Measurements from ENCODE around the gene TMTC1.
"Not testable (repeated sequence)": the region's sequence is repeated elsewhere in the genome, so short reads cannot be mapped to it uniquely, and the experiment has no call there.

The TMTC1 gene

GRCh38 chr12:29559198-29559597 lies 224.5 kb downstream of the TMTC1 start:
- H4K8ac ChIP-seq (ENCODE audit: low read depth, low read length) = no peak overlapping the region
- H3K4ac ChIP-seq (ENCODE audit: low read depth, low read length) = no peak overlapping the region
- H4K12ac ChIP-seq (ENCODE audit: low read depth, low read length) = no peak overlapping the region
- no peak overlapping the region for H2AK5ac ChIP-seq (ENCODE audit: low read length)
- H3K9ac ChIP-seq (ENCODE audit: low read length) = no peak overlapping the region
- H3K23ac ChIP-seq (ENCODE audit: low read length) = no peak overlapping the region
- no peaks in the 10 kb centered on the region for H3K79me2 ChIP-seq (ENCODE audit: control insufficient read depth, insufficient read depth, low read length, poor library complexity)
- no peaks in the 10 kb centered on the region for H3K9me3 ChIP-seq (ENCODE audit: insufficient read depth, low read depth, low read length)
- no peak overlapping the region for H3K14ac ChIP-seq (ENCODE audit: low read length)
- no peaks in the 10 kb centered on the region for H3K79me1 ChIP-seq (ENCODE audit: low read length)
- H3K4me1 ChIP-seq (ENCODE audit: control insufficient read depth in 1 of 2, insufficient read depth in 2 of 2, low read length in 2 of 2) = peaks cover 2% of the 10 kb centered on the region in 2 experiments
- H2BK12ac ChIP-seq (ENCODE audit: low read length) = no peak overlapping the region
- H2BK120ac ChIP-seq (ENCODE audit: insufficient read depth, low read length, poor library complexity) = no peak overlapping the region
- H2BK5ac ChIP-seq (ENCODE audit: low read depth, low read length, poor library complexity) = no peak overlapping the region
- no peak overlapping the region for H3K27ac ChIP-seq (ENCODE audit: low read depth, low read length)
- H2AFZ ChIP-seq (ENCODE audit: insufficient read depth, low read length, poor library complexity) = no peak overlapping the region
- WGBS (ENCODE audit: extremely low coverage, insufficient coverage, insufficient read length) = no CpG with 5 or more reads among the region's 4 CpGs
- H4K91ac ChIP-seq (ENCODE audit: low read depth, low read length) = no peak overlapping the region
- no peak overlapping the region for H3K18ac ChIP-seq (ENCODE audit: low read length)
- no peak overlapping the region for H3K4me2 ChIP-seq (ENCODE audit: low read length)
- no peak for DNase-seq
- no peak overlapping the region for H3K4me3 ChIP-seq (ENCODE audit: low read depth, low read length)
- H3K27me3 ChIP-seq (ENCODE audit: insufficient read depth, low read length) = no peaks in the 10 kb centered on the region
- H3K36me3 ChIP-seq (ENCODE audit: control insufficient read depth in 1 of 2, insufficient read depth in 2 of 2, low read length in 2 of 2) = no peaks in the 10 kb centered on the region

GRCh38 chr12:29556363-29556762 lies 227.4 kb downstream of the TMTC1 start:
- H2BK12ac ChIP-seq (ENCODE audit: low read length) = no peak overlapping the region
- H3K27me3 ChIP-seq (ENCODE audit: insufficient read depth, low read length) = no peaks in the 10 kb centered on the region
- H3K18ac ChIP-seq (ENCODE audit: low read length) = no peak overlapping the region
- H2AK5ac ChIP-seq (ENCODE audit: low read length) = no peak overlapping the region
- H3K4ac ChIP-seq (ENCODE audit: low read depth, low read length) = no peak overlapping the region
- no peak overlapping the region for H3K14ac ChIP-seq (ENCODE audit: low read length)
- no peaks in the 10 kb centered on the region for H3K4me1 ChIP-seq (ENCODE audit: control insufficient read depth in 1 of 2, insufficient read depth in 2 of 2, low read length in 2 of 2)
- no peak overlapping the region for H2BK120ac ChIP-seq (ENCODE audit: insufficient read depth, low read length, poor library complexity)
- H4K91ac ChIP-seq (ENCODE audit: low read depth, low read length) = no peak overlapping the region
- H3K23ac ChIP-seq (ENCODE audit: low read length) = no peak overlapping the region
- no peak overlapping the region for H3K4me3 ChIP-seq (ENCODE audit: low read depth, low read length)
- H3K27ac ChIP-seq (ENCODE audit: low read depth, low read length) = no peak overlapping the region
- no peak overlapping the region for H3K9ac ChIP-seq (ENCODE audit: low read length)
- no peak overlapping the region for H2AFZ ChIP-seq (ENCODE audit: insufficient read depth, low read length, poor library complexity)
- H3K79me1 ChIP-seq (ENCODE audit: low read length) = no peaks in the 10 kb centered on the region
- no peak overlapping the region for H4K12ac ChIP-seq (ENCODE audit: low read depth, low read length)
- H3K4me2 ChIP-seq (ENCODE audit: low read length) = no peak overlapping the region
- no peak for DNase-seq
- no peak overlapping the region for H4K8ac ChIP-seq (ENCODE audit: low read depth, low read length)
- no peak overlapping the region for H2BK5ac ChIP-seq (ENCODE audit: low read depth, low read length, poor library complexity)
- H3K9me3 ChIP-seq (ENCODE audit: insufficient read depth, low read depth, low read length) = no peaks in the 10 kb centered on the region
- H3K36me3 ChIP-seq (ENCODE audit: control insufficient read depth in 1 of 2, insufficient read depth in 2 of 2, low read length in 2 of 2) = no peaks in the 10 kb centered on the region
- H3K79me2 ChIP-seq (ENCODE audit: control insufficient read depth, insufficient read depth, low read length, poor library complexity) = no peaks in the 10 kb centered on the region

DNA sequence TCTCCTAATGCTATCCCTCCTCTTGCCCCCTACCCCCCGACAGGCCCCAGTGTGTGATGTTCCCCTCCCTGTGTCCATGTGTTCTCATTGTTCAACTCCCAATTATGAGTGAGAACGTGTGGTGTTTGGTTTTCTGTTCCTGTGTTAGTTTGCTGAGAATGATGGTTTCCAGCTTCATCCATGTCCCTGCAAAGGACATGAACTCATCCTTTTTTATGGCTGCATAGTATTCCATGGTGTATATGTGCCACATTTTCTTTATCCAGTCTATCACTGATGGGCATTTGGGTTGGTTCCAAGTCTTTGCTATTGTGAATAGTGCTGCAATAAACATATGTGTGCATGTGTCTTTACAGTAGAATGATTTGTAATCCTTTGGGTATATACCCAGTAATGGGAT lies 228.3 kb downstream of the TMTC1 start:
- not testable (repeated sequence) for H2AK5ac ChIP-seq (ENCODE audit: low read length); H3K27ac ChIP-seq (ENCODE audit: low read depth, low read length); H3K4me2 ChIP-seq (ENCODE audit: low read length); H3K23ac ChIP-seq (ENCODE audit: low read length); H2AFZ ChIP-seq (ENCODE audit: insufficient read depth, low read length, poor library complexity); H3K14ac ChIP-seq (ENCODE audit: low read length); H2BK120ac ChIP-seq (ENCODE audit: insufficient read depth, low read length, poor library complexity); H3K27me3 ChIP-seq (ENCODE audit: insufficient read depth, low read length); H3K4me1 ChIP-seq (ENCODE audit: control insufficient read depth in 1 of 2, insufficient read depth in 2 of 2, low read length in 2 of 2); H4K91ac ChIP-seq (ENCODE audit: low read depth, low read length); H3K9ac ChIP-seq (ENCODE audit: low read length); H3K79me1 ChIP-seq (ENCODE audit: low read length); DNase-seq; H2BK12ac ChIP-seq (ENCODE audit: low read length); H3K9me3 ChIP-seq (ENCODE audit: insufficient read depth, low read depth, low read length); H3K4me3 ChIP-seq (ENCODE audit: low read depth, low read length); H4K8ac ChIP-seq (ENCODE audit: low read depth, low read length); H3K36me3 ChIP-seq (ENCODE audit: control insufficient read depth in 1 of 2, insufficient read depth in 2 of 2, low read length in 2 of 2); H4K12ac ChIP-seq (ENCODE audit: low read depth, low read length); H2BK5ac ChIP-seq (ENCODE audit: low read depth, low read length, poor library complexity); H3K18ac ChIP-seq (ENCODE audit: low read length); H3K4ac ChIP-seq (ENCODE audit: low read depth, low read length); H3K79me2 ChIP-seq (ENCODE audit: control insufficient read depth, insufficient read depth, low read length, poor library complexity)
- no CpG with 5 or more reads among the region's 2 CpGs for WGBS (ENCODE audit: extremely low coverage, insufficient coverage, insufficient read length)

DNA sequence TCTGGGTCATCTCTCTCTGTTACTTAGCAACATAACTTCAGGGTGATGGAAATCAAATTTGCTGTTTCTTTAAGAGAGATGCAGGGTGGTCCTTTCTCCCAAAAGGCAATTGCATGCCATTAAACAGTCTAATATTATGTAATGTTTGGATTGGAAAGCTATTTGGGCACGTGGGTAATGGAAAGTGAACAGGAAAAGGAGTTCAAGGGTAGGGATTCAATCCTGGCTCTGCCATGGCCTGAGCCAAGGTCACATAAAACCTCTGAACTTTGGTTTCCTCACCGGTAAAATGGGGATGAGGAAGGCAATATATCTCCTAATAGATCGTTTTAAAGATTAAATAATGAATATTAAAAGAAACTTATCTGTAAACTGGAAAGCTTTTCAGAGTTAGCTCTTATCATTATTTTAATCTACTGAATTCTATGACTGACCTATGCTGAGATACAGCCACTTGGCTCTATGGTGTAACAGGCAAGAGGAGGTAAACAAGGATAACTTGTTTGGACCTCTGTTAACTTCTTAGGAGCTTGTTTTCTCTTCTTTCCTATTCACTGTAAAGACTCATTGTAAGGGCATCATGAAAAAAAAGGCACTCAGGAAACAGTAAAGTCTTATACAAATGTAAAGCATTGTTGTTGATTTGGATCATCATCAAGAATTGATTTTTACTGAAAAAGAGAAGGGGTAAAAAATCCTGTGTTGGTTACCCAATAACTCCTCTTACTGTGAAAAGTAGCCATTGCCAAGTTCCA lies 230.6 kb downstream of the TMTC1 start:
- no peak overlapping the region for H4K8ac ChIP-seq (ENCODE audit: low read depth, low read length)
- no peaks in the 10 kb centered on the region for H3K36me3 ChIP-seq (ENCODE audit: control insufficient read depth in 1 of 2, insufficient read depth in 2 of 2, low read length in 2 of 2)
- H2BK5ac ChIP-seq (ENCODE audit: low read depth, low read length, poor library complexity) = no peak overlapping the region
- no peak overlapping the region for H3K23ac ChIP-seq (ENCODE audit: low read length)
- no peak overlapping the region for H4K12ac ChIP-seq (ENCODE audit: low read depth, low read length)
- no peak overlapping the region for H2BK120ac ChIP-seq (ENCODE audit: insufficient read depth, low read length, poor library complexity)
- no peak overlapping the region for H3K4me2 ChIP-seq (ENCODE audit: low read length)
- no peak overlapping the region for H2BK12ac ChIP-seq (ENCODE audit: low read length)
- DNase-seq = no peak
- H3K4me1 ChIP-seq (ENCODE audit: control insufficient read depth in 1 of 2, insufficient read depth in 2 of 2, low read length in 2 of 2) = no peaks in the 10 kb centered on the region
- H4K91ac ChIP-seq (ENCODE audit: low read depth, low read length) = no peak overlapping the region
- H3K4ac ChIP-seq (ENCODE audit: low read depth, low read length) = no peak overlapping the region
- H3K18ac ChIP-seq (ENCODE audit: low read length) = no peak overlapping the region
- no peaks in the 10 kb centered on the region for H3K9me3 ChIP-seq (ENCODE audit: insufficient read depth, low read depth, low read length)
- no peak overlapping the region for H3K9ac ChIP-seq (ENCODE audit: low read length)
- no CpG with 5 or more reads among the region's 3 CpGs for WGBS (ENCODE audit: extremely low coverage, insufficient coverage, insufficient read length)
- H3K79me2 ChIP-seq (ENCODE audit: control insufficient read depth, insufficient read depth, low read length, poor library complexity) = no peaks in the 10 kb centered on the region
- H3K27ac ChIP-seq (ENCODE audit: low read depth, low read length) = no peak overlapping the region
- H3K4me3 ChIP-seq (ENCODE audit: low read depth, low read length) = no peak overlapping the region
- H2AFZ ChIP-seq (ENCODE audit: insufficient read depth, low read length, poor library complexity) = no peak overlapping the region
- H3K27me3 ChIP-seq (ENCODE audit: insufficient read depth, low read length) = no peaks in the 10 kb centered on the region
- no peaks in the 10 kb centered on the region for H3K79me1 ChIP-seq (ENCODE audit: low read length)
- H3K14ac ChIP-seq (ENCODE audit: low read length) = no peak overlapping the region
- no peak overlapping the region for H2AK5ac ChIP-seq (ENCODE audit: low read length)

All from trophoblast cell (in vitro differentiated cells and primary cell).